GM10266 (cell line): Measurements from ENCODE around the gene MCHR2.

Experiments
- DNase-seq: peaks from one replicate; pipeline ENCODE4 v3.0.0; 2012; ENCODE audit errors: extremely low spot score
- CTCF ChIP-seq: IDR thresholded peaks from 2 replicates; pipeline ENCODE4 v1.5.1; 2012; ENCODE audit warnings: mild to moderate bottlenecking, low read depth; ENCODE audit not compliant: control insufficient read depth, insufficient read depth; ENCODE audit errors: missing control alignments

The MCHR2 gene

GRCh38 chr6:99997141-99997540, 3.1 kb upstream of the MCHR2 start:
- no peak for DNase-seq
- TF ChIP-seq CTCF = no peak

GRCh38 chr6:99995916-99996315, 1.9 kb upstream of the MCHR2 start:
- no peak for TF ChIP-seq CTCF
- DNase-seq = no peak

- no peak for DNase-seq
- no peak for TF ChIP-seq CTCF
These were observed 884 bp downstream of the MCHR2 start for GRCh38 chr6:99993146-99993532.

- TF ChIP-seq CTCF = no peak
- DNase-seq = no peak
These were observed 2.1 kb downstream of the MCHR2 start for GRCh38 chr6:99991955-99992354.

- no peak for DNase-seq
- TF ChIP-seq CTCF = no peak
These were observed 13.3 kb downstream of the MCHR2 start for GRCh38 chr6:99980741-99981140.

GRCh38 chr6:99979953-99980352, 14.1 kb downstream of the MCHR2 start:
- no peak for DNase-seq
- no peak for TF ChIP-seq CTCF

- no peak for DNase-seq
- no peak for TF ChIP-seq CTCF
These were observed 27.0 kb downstream of the MCHR2 start for GRCh38 chr6:99967052-99967451.
